ENCODE measurements around the gene TLX2. TPM values are rescaled to one million over a fixed set of nuclear protein-coding genes. Genes with fewer than 3 reads are reported as not detected.
A peak's percentile ranks its signal among the peaks of the same experiment; 100 is the strongest.

TLX2 gene
- total and polyA plus RNA-seq, 2 of the 13 experiments (the other 11 are each of a cell fraction or from before 2014, with no cell fraction given): 0.05 to 0.20 TPM

GRCh38 chr2:74524955-74525716 lies 10.9 kb downstream of the TLX2 start (continued):
- TF ChIP-seq ZNF746 (CRISPR knock-in tag; IDR thresholded peaks at IDR 0.05) (no peak), ZNF318 (CRISPR knock-in tag; IDR thresholded peaks at IDR 0.05) (no peak), ZNF788 (CRISPR knock-in tag; IDR thresholded peaks at IDR 0.05; ENCODE audit: borderline replicate concordance) (0 out of 2 replicates have a peak, but pooled peaks have one; percentile 5), NFYB (CRISPR knock-in tag; IDR thresholded peaks at IDR 0.05) (no peak), FOXJ3 (CRISPR knock-in tag; IDR thresholded peaks at IDR 0.05; ENCODE audit: borderline replicate concordance) (no peak), AGO1 (IDR thresholded peaks at IDR 0.05; ENCODE audit: low read depth, low read length, poor library complexity, severe bottlenecking) (no peak), SKI (IDR thresholded peaks at IDR 0.05; ENCODE audit: partially characterized antibody) (no peak), ZNF563 (CRISPR knock-in tag; IDR thresholded peaks at IDR 0.05) (peak; percentile 44; the same call in 1 of the 2 replicates), SNRNP70 (IDR thresholded peaks at IDR 0.05; ENCODE audit: low read depth, low read length) (no peak), RERE (CRISPR knock-in tag; IDR thresholded peaks at IDR 0.05; ENCODE audit: low read depth) (no peak), ZBTB49 (CRISPR knock-in tag; IDR thresholded peaks at IDR 0.05; ENCODE audit: borderline replicate concordance) (no peak)

Measured in HepG2 (cell line).